HEK293 (cell line): Measurements from ENCODE around the gene ETV1.

Experiments used
- BCL11A ChIP-seq: fragments of 450-650 bp; formaldehyde crosslinking; IDR thresholded peaks from 2 replicates; pipeline ENCODE4 v1.5.1; 2016; ENCODE audit warnings: low read depth, missing biosample characterization, missing genetic modification characterization
- CTCF ChIP-seq: fragments of 450-650 bp; formaldehyde crosslinking; IDR thresholded peaks from 2 replicates; pipeline ENCODE4 v1.5.1; 2016; ENCODE audit warnings: missing biosample characterization, missing genetic modification characterization
- KLF1 ChIP-seq: fragments of 450-650 bp; formaldehyde crosslinking; IDR thresholded peaks from 2 replicates; pipeline ENCODE4 v1.5.1; 2016; ENCODE audit warnings: missing biosample characterization, missing genetic modification characterization
- REST ChIP-seq: fragments of 450-650 bp; formaldehyde crosslinking; IDR thresholded peaks from 2 replicates; pipeline ENCODE4 v1.5.1; 2016; ENCODE audit warnings: missing biosample characterization, missing genetic modification characterization
- TCF7L2 ChIP-seq: IDR thresholded peaks from 2 replicates; pipeline ENCODE4 v1.6.1; 2011; ENCODE audit warnings: low read depth, mild to moderate bottlenecking, inconsistent platforms, low read length, moderate library complexity, borderline replicate concordance
- YY1 ChIP-seq: fragments of 450-650 bp; formaldehyde crosslinking; IDR thresholded peaks from 2 replicates; pipeline ENCODE4 v1.5.1; 2018; ENCODE audit warnings: missing biosample characterization, missing genetic modification characterization
- ZBTB20 ChIP-seq: fragments of 450-650 bp; formaldehyde crosslinking; IDR thresholded peaks from 2 replicates; pipeline ENCODE4 v1.5.1; 2016; ENCODE audit warnings: missing biosample characterization, missing genetic modification characterization
- ZBTB21 ChIP-seq: fragments of 450-650 bp; formaldehyde crosslinking; IDR thresholded peaks from 2 replicates; pipeline ENCODE4 v1.5.1; 2017; ENCODE audit warnings: missing biosample characterization, missing genetic modification characterization
- ZNF169 ChIP-seq: fragments of 450-650 bp; formaldehyde crosslinking; IDR thresholded peaks from 2 replicates; pipeline ENCODE4 v1.5.1; 2016; ENCODE audit warnings: missing biosample characterization, missing genetic modification characterization
- ZNF501 ChIP-seq: fragments of 450-650 bp; formaldehyde crosslinking; IDR thresholded peaks from 2 replicates; pipeline ENCODE4 v1.5.1; 2016; ENCODE audit warnings: missing biosample characterization, missing genetic modification characterization
- ZNF639 ChIP-seq: fragments of 450-650 bp; formaldehyde crosslinking; IDR thresholded peaks from 2 replicates; pipeline ENCODE4 v1.5.1; 2016; ENCODE audit warnings: missing biosample characterization, missing genetic modification characterization
- ZNF670 ChIP-seq: fragments of 450-650 bp; formaldehyde crosslinking; IDR thresholded peaks from 2 replicates; pipeline ENCODE4 v1.5.1; 2016; ENCODE audit warnings: missing biosample characterization, missing genetic modification characterization, low read depth
- ZNF843 ChIP-seq: fragments of 450-650 bp; formaldehyde crosslinking; IDR thresholded peaks from 2 replicates; pipeline ENCODE4 v1.5.1; 2016; ENCODE audit warnings: missing biosample characterization, missing genetic modification characterization

- no peak for TF ChIP-seq ZNF843 (tag by site-specific recombination)
- no peak for TF ChIP-seq YY1 (tag by site-specific recombination)
- TF ChIP-seq KLF1 = no peak
- no peak for TF ChIP-seq ZNF501
- TF ChIP-seq CTCF = no peak
- no peak for TF ChIP-seq TCF7L2
- no peak for TF ChIP-seq ZNF639 (tag by site-specific recombination)
- no peak for TF ChIP-seq ZBTB20 (tag by site-specific recombination)
- no peak for TF ChIP-seq ZNF169
- TF ChIP-seq ZNF670 (tag by site-specific recombination) = no peak
- no peak for TF ChIP-seq BCL11A (tag by site-specific recombination)
- no peak for TF ChIP-seq REST (tag by site-specific recombination)
- TF ChIP-seq ZBTB21 (tag by site-specific recombination) = no peak
Measured at GRCh38 chr7:13982940-13983677, 6.4 kb downstream of the ETV1 start.
